H1 (cell line): ENCODE data around the gene RFLNA. TPM values are rescaled to one million over a fixed set of nuclear protein-coding genes. Genes with fewer than 3 reads are reported as not detected.

Experiments
- CTCF ChIA-PET: fragments of 300-600 bp; sonication (Branson Sonifier 250); formaldehyde crosslinking; loops from one replicate; lab custom pipeline; 2021; ENCODE audit not compliant: partially characterized antibody; lab: Charles Lee
- POLR2A ChIA-PET: fragments of 300-600 bp; sonication (Branson Sonifier 250); formaldehyde crosslinking; loops from one replicate; lab custom pipeline; 2021; ENCODE audit warnings: inconsistent platforms; ENCODE audit not compliant: partially characterized antibody; lab: Charles Lee
- DNase-seq, 2 experiments: peaks; one replicate each; pipeline versions ENCODE4 v3.0.0 to v3.0.0-alpha.2; 2010 to 2022; ENCODE audit warnings: low spot score in 2 of 2, low read depth in 1 of 2, mixed read lengths in 1 of 2
- FAIRE-seq: peaks from 2 replicates; lab custom pipeline; 2011; peaks lifted over from hg19 to GRCh38; lab: Jason Lieb, UNC
- H2AFZ ChIP-seq: 2 replicates; pipeline ENCODE4 v1.8.1; 2012; ENCODE audit warnings: low read length, inconsistent platforms
- H2AK5ac ChIP-seq: 2 replicates; pipeline ENCODE4 v1.6.1; 2013; ENCODE audit warnings: low read depth, low read length
- H2BK120ac ChIP-seq: replicated peaks from 2 replicates; pipeline ENCODE3; 2013; ENCODE audit warnings: low read depth, low read length, inconsistent platforms
- H2BK12ac ChIP-seq: 2 replicates; pipeline ENCODE4 v1.6.1; 2013; ENCODE audit warnings: low read depth, low read length
- H2BK15ac ChIP-seq: 2 replicates; pipeline ENCODE4 v1.6.1; 2013; ENCODE audit warnings: low read length
- H2BK20ac ChIP-seq: 2 replicates; pipeline ENCODE4 v1.6.1; 2013; ENCODE audit warnings: low read length
- H2BK5ac ChIP-seq: 2 replicates; pipeline ENCODE4 v1.6.1; 2013; ENCODE audit warnings: low read depth, low read length
- H3K14ac ChIP-seq: 2 replicates; pipeline ENCODE4 v1.6.1; 2013; ENCODE audit warnings: inconsistent platforms; ENCODE audit not compliant: insufficient read length
- H3K18ac ChIP-seq: 2 replicates; pipeline ENCODE4 v1.6.1; 2013; ENCODE audit warnings: low read length; ENCODE audit errors: extremely low read depth
- H3K23ac ChIP-seq: 2 replicates; pipeline ENCODE4 v1.6.1; 2013; ENCODE audit warnings: inconsistent platforms; ENCODE audit not compliant: insufficient read length
- H3K23me2 ChIP-seq: 2 replicates; pipeline ENCODE4 v1.6.1; 2013; ENCODE audit warnings: low read depth, low read length
- H3K27ac ChIP-seq: 2 replicates; pipeline ENCODE4 v1.6.1; 2011; ENCODE audit warnings: low read depth, low read length, inconsistent platforms
- H3K27me3 ChIP-seq, 4 experiments: replicated peaks in 1 of 4; 1 replicate in 1 of 4; 2 replicates in 3 of 4; pipeline versions ENCODE4 v1.6.1 to v1.8.1; 2011 to 2013; ENCODE audit warnings: low read length in 3 of 4, mild to moderate bottlenecking in 3 of 4, inconsistent platforms in 2 of 4, mixed read lengths in 2 of 4, moderate library complexity in 1 of 4; ENCODE audit not compliant: control insufficient read depth in 3 of 4, insufficient read depth in 3 of 4; ENCODE audit errors: extremely low read depth in 1 of 4
- H3K36me3 ChIP-seq, 4 experiments: 2 replicates each; pipeline versions ENCODE4 v1.6.1 to v1.8.1; 2011 to 2013; ENCODE audit warnings: mild to moderate bottlenecking in 4 of 4, low read length in 3 of 4, moderate library complexity in 2 of 4, control low read depth in 1 of 4, inconsistent platforms in 1 of 4; ENCODE audit not compliant: insufficient read depth in 4 of 4, control insufficient read depth in 2 of 4
- H3K4ac ChIP-seq: replicated peaks from 2 replicates; pipeline ENCODE3; 2013; ENCODE audit warnings: low read length, low read depth, mixed read lengths, inconsistent platforms; ENCODE audit not compliant: insufficient read length
- H3K4me1 ChIP-seq, 4 experiments: replicated peaks in 1 of 4; 1 replicate in 1 of 4; 2 replicates in 3 of 4; pipeline versions ENCODE4 v1.6.1 to v1.8.1; 2011 to 2013; ENCODE audit warnings: low read length in 3 of 4, inconsistent platforms in 2 of 4, mixed read lengths in 1 of 4; ENCODE audit not compliant: insufficient read depth in 4 of 4, control insufficient read depth in 3 of 4
- H3K4me2 ChIP-seq, 2 experiments: 2 replicates each; pipeline versions ENCODE4 v1.6.1 to v1.8.1; 2011 to 2013; ENCODE audit warnings: low read depth in 2 of 2, low read length in 2 of 2, control low read depth in 1 of 2, inconsistent platforms in 1 of 2, mild to moderate bottlenecking in 1 of 2; ENCODE audit not compliant: insufficient read depth in 1 of 2
- H3K4me3 ChIP-seq, 4 experiments: fragments of 200-600, 300-600 bp in 1 of 4; sonication (generic), shearing (Covaris generic), sonication (Bioruptor Twin) in 1 of 4; 2 replicates each; pipeline versions ENCODE4 v1.5.1 to v1.8.1; 2011 to 2016; ENCODE audit warnings: low read length in 4 of 4, low read depth in 3 of 4, control low read depth in 2 of 4, inconsistent platforms in 2 of 4, mild to moderate bottlenecking in 2 of 4, mixed read lengths in 1 of 4, moderate library complexity in 1 of 4; ENCODE audit not compliant: insufficient read depth in 2 of 4; ENCODE audit errors: extremely low read depth in 1 of 4
- H3K56ac ChIP-seq: replicated peaks from 2 replicates; pipeline ENCODE3; 2013; ENCODE audit warnings: low read depth, mild to moderate bottlenecking, mixed read lengths, low read length, inconsistent platforms; ENCODE audit not compliant: insufficient read length
- H3K79me1 ChIP-seq: 2 replicates; pipeline ENCODE4 v1.6.1; 2013; ENCODE audit warnings: low read depth, low read length, control low read depth
- H3K79me2 ChIP-seq, 2 experiments: 2 replicates each; pipeline versions ENCODE4 v1.6.1 to v1.8.1; 2012 to 2013; ENCODE audit warnings: low read length in 2 of 2, mild to moderate bottlenecking in 2 of 2, inconsistent platforms in 1 of 2; ENCODE audit not compliant: insufficient read depth in 2 of 2, control insufficient read depth in 1 of 2
- H3K9ac ChIP-seq, 4 experiments: replicated peaks in 1 of 4; 1 replicate in 1 of 4; 2 replicates in 3 of 4; pipeline versions ENCODE4 v1.6.1 to v1.8.1; 2011 to 2013; ENCODE audit warnings: low read depth in 3 of 4, low read length in 3 of 4, control low read depth in 2 of 4, mild to moderate bottlenecking in 2 of 4, moderate library complexity in 2 of 4, inconsistent platforms in 1 of 4; ENCODE audit errors: extremely low read depth in 1 of 4
- H3K9me3 ChIP-seq, 2 experiments: 2 replicates each; pipeline versions ENCODE4 v1.6.1 to v1.8.1; 2012 to 2013; ENCODE audit warnings: mild to moderate bottlenecking in 2 of 2, moderate library complexity in 2 of 2, control low read depth in 1 of 2, inconsistent platforms in 1 of 2, low read depth in 1 of 2, low read length in 1 of 2, mixed read lengths in 1 of 2; ENCODE audit not compliant: insufficient read depth in 2 of 2
- H4K20me1 ChIP-seq, 2 experiments: replicated peaks in 1 of 2; 2 replicates each; pipeline versions ENCODE3 to v1.8.1; 2011 to 2013; ENCODE audit warnings: inconsistent platforms in 2 of 2, low read length in 2 of 2, mild to moderate bottlenecking in 1 of 2; ENCODE audit not compliant: insufficient read depth in 2 of 2, control insufficient read depth in 1 of 2
- H4K5ac ChIP-seq: 2 replicates; pipeline ENCODE4 v1.6.1; 2013; ENCODE audit warnings: low read length, low read depth, mixed read lengths, inconsistent platforms; ENCODE audit not compliant: insufficient read length
- H4K8ac ChIP-seq: 2 replicates; pipeline ENCODE4 v1.8.0; 2013; ENCODE audit warnings: mild to moderate bottlenecking, moderate library complexity, low read length, inconsistent platforms; ENCODE audit not compliant: insufficient read depth; ENCODE audit errors: extremely low read depth
- H4K91ac ChIP-seq: replicated peaks from 2 replicates; pipeline ENCODE3; 2013; ENCODE audit warnings: low read length, mixed read lengths, inconsistent platforms; ENCODE audit not compliant: insufficient read length
- BCL11A ChIP-seq, 2 experiments: IDR thresholded peaks; one replicate each; pipeline ENCODE4 v1.6.1; 2011; ENCODE audit warnings: low read depth in 2 of 2, low read length in 2 of 2, mild to moderate bottlenecking in 2 of 2
- CBX5 ChIP-seq: fragments of 300-800, 300-1000 bp; sonication (generic); IDR thresholded peaks from 2 replicates; pipeline ENCODE4 v1.7.1; 2016; ENCODE audit warnings: antibody characterized with exemption, low read length, low read depth
- GTF2F1 ChIP-seq: IDR thresholded peaks from 2 replicates; pipeline ENCODE4 v1.6.1; 2012; ENCODE audit warnings: low read depth, low read length, improper control_type of control experiment, borderline replicate concordance
- JUND ChIP-seq: IDR thresholded peaks from 2 replicates; pipeline ENCODE4 v1.6.1; 2011; ENCODE audit warnings: mild to moderate bottlenecking, improper control_type of control experiment, low read length
- KDM1A ChIP-seq: fragments of 200-600, 300-600 bp; sonication (generic); IDR thresholded peaks from 2 replicates; pipeline ENCODE4 v1.7.1; 2016; ENCODE audit warnings: mild to moderate bottlenecking, low read length, borderline replicate concordance
- MAFK ChIP-seq: IDR thresholded peaks from 2 replicates; pipeline ENCODE4 v1.6.1; 2012; ENCODE audit warnings: low read depth, mild to moderate bottlenecking, improper control_type of control experiment, low read length
- POLR2A ChIP-seq, 2 experiments: IDR thresholded peaks; 1 replicate in 1 of 2; 2 replicates in 1 of 2; pipeline ENCODE4 v1.6.1; 2011; ENCODE audit warnings: low read depth in 2 of 2, low read length in 2 of 2, mild to moderate bottlenecking in 2 of 2; ENCODE audit errors: control extremely low read depth in 1 of 2
- POLR2AphosphoS5 ChIP-seq: IDR thresholded peaks from 2 replicates; pipeline ENCODE4 v1.6.1; 2011; ENCODE audit warnings: low read depth, low read length
- SP1 ChIP-seq: IDR thresholded peaks from 2 replicates; pipeline ENCODE4 v1.6.1; 2011; ENCODE audit warnings: low read depth, low read length
- WGBS, 2 experiments: shearing (Covaris generic) in 1 of 2; methylation state at CpG; one replicate each; pipeline versions ENCODE4 v1.1.6 to v1.1.7; 2013 to 2015; ENCODE audit warnings: low lambda C conversion rate in 2 of 2, mixed read lengths in 2 of 2, inconsistent platforms in 1 of 2, low coverage in 1 of 2, missing lambda C conversion rate in 1 of 2; ENCODE audit not compliant: insufficient replicate concordance in 2 of 2, insufficient coverage in 1 of 2, insufficient read length in 1 of 2; ENCODE audit errors: extremely low coverage in 1 of 2, missing lambda C conversion rate in 1 of 2; 5-methylcytosine and 5-hydroxymethylcytosine counted together
- polyA plus RNA-seq, 7 experiments: library from polyadenylated mRNA; depleted of rRNA in 3 of 7; stranded (reverse) in 5 of 7; unstranded in 2 of 7; fragments of >200 nt in 5 of 7; fragments of 200-250 nt in 2 of 7; gene quantifications; 1 replicate in 5 of 7; 2 replicates in 1 of 7; 4 replicates in 1 of 7; pipeline versions ENCODE4 v1.2.1 to v1.2.3, GENCODE V29; 2011 to 2013; ENCODE audit warnings: missing spikeins in 2 of 7, mixed read lengths in 2 of 7
- total RNA-seq: library from RNA; stranded (reverse); fragmentation: NEBNext Ultra II Directional; extraction: Animal tissue kit (Norgen Biotek cat#: 25700); gene quantifications from 2 replicates; pipeline ENCODE4 v1.2.1, GENCODE V29; 2021
- TF ChIP-seq, protein P1 (sequence below): IDR thresholded peaks from 2 replicates; pipeline ENCODE4 v1.6.1; 2011; ENCODE audit warnings: low read depth, mild to moderate bottlenecking, low read length; ENCODE audit not compliant: insufficient read depth
- TF ChIP-seq, protein P2 (sequence below): IDR thresholded peaks from 2 replicates; pipeline ENCODE4 v1.6.1; 2012; ENCODE audit warnings: low read length, inconsistent platforms
- TF ChIP-seq, protein P3 (sequence below): IDR thresholded peaks from 2 replicates; pipeline ENCODE4 v1.6.1; 2012; ENCODE audit warnings: inconsistent platforms

RFLNA gene
- total and polyA plus RNA-seq, 2 of the 8 experiments (the other 6 are each of a cell fraction or from before 2014, with no cell fraction given): 6.4 to 6.6 TPM

DNA sequence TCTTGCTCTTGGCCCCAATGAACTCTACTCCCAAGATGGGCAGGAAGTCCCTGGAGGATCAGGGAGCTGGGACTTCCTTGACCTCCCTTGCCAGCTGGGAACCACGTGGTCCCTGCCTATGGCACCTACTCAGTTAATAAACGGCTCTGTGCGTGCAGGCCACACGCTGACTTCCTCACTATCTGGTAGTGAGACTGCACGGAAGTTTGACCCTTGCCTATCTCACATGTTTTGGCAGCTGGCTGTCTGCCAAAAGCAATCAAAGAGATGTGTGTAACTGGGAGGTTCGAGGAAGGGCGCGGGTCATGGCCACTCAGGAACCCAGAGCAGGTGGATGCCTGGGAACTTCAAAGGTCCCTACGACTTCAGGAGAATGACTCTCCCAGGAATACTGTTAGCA, 57.9 kb downstream of the RFLNA start:
- H3K27ac ChIP-seq: no peak overlapping the region
- TF ChIP-seq, protein P1, sequence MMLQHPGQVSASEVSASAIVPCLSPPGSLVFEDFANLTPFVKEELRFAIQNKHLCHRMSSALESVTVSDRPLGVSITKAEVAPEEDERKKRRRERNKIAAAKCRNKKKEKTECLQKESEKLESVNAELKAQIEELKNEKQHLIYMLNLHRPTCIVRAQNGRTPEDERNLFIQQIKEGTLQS: no peak
- TF ChIP-seq, protein P2, sequence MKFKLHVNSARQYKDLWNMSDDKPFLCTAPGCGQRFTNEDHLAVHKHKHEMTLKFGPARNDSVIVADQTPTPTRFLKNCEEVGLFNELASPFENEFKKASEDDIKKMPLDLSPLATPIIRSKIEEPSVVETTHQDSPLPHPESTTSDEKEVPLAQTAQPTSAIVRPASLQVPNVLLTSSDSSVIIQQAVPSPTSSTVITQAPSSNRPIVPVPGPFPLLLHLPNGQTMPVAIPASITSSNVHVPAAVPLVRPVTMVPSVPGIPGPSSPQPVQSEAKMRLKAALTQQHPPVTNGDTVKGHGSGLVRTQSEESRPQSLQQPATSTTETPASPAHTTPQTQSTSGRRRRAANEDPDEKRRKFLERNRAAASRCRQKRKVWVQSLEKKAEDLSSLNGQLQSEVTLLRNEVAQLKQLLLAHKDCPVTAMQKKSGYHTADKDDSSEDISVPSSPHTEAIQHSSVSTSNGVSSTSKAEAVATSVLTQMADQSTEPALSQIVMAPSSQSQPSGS: no peak
- TF ChIP-seq JUND: no peak
- TF ChIP-seq POLR2AphosphoS5: no peak
- no peak for TF ChIP-seq SP1
- no peak for TF ChIP-seq POLR2A (IDR thresholded peaks at IDR 0.05; ENCODE audit: control extremely low read depth in 1 of 2, low read depth in 2 of 2, low read length in 2 of 2)
- TF ChIP-seq GTF2F1: no peak
- TF ChIP-seq CBX5: no peak
- TF ChIP-seq, protein P3, sequence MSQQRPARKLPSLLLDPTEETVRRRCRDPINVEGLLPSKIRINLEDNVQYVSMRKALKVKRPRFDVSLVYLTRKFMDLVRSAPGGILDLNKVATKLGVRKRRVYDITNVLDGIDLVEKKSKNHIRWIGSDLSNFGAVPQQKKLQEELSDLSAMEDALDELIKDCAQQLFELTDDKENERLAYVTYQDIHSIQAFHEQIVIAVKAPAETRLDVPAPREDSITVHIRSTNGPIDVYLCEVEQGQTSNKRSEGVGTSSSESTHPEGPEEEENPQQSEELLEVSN: no peak
- TF ChIP-seq KDM1A: no peak
- no peak for TF ChIP-seq BCL11A (IDR thresholded peaks at IDR 0.05; ENCODE audit: low read depth in 2 of 2, low read length in 2 of 2)
- no peak for TF ChIP-seq MAFK

More for the DNA sequence above, 57.9 kb downstream of the RFLNA start:
- H2AFZ ChIP-seq: no peak overlapping the region
- POLR2A ChIA-PET: interaction anchor here (0.9 kb wide), 2 partner anchors 34 to 72 kb away, joined by 3 to 4 read pairs; no protein-coding TSS in a partner anchor
- peaks cover 3% of the 10 kb centered on the region for H3K79me1 ChIP-seq
- peaks cover 17 to 49% (median 32%) of the 10 kb centered on the region in 4 experiments for H3K36me3 ChIP-seq
- H3K23me2 ChIP-seq: no peaks in the 10 kb centered on the region
- H2BK120ac ChIP-seq: no peak overlapping the region
- H3K18ac ChIP-seq: no peak overlapping the region
- no peak overlapping the region for H3K4me3 ChIP-seq
- no peak overlapping the region for H3K14ac ChIP-seq
- H3K27me3 ChIP-seq: no peaks in the 10 kb centered on the region
- H2BK12ac ChIP-seq: no peak overlapping the region
- peak overlapping the region; percentile 35; the same call in 1 of the 2 replicates for H2BK5ac ChIP-seq
- H2BK15ac ChIP-seq: no peak overlapping the region
- no peak overlapping the region for H4K5ac ChIP-seq
- no peak overlapping the region for H3K4ac ChIP-seq
- H3K79me2 ChIP-seq: no peaks in the 10 kb centered on the region
- H3K9me3 ChIP-seq: no peaks in the 10 kb centered on the region
- no peak overlapping the region for H3K4me2 ChIP-seq
- no peak overlapping the region; a peak in 1 of 7 replicates for H3K9ac ChIP-seq
- WGBS, 2 experiments: 96% methylated on average over 9 of the region's 9 CpGs; no CpG with 5 or more reads in 1 of the 2 experiments
- peaks cover 5 to 14% of the 10 kb centered on the region in 2 experiments for H4K20me1 ChIP-seq
- no peak overlapping the region for H2AK5ac ChIP-seq
- no peaks in the 10 kb centered on the region for H3K4me1 ChIP-seq
- no peak overlapping the region for H4K91ac ChIP-seq
- FAIRE-seq (no peak), DNase-seq (no peak)
- no peak overlapping the region for H3K56ac ChIP-seq
- H3K23ac ChIP-seq: no peak overlapping the region
- CTCF ChIA-PET: interaction anchor here (0.8 to 2.4 kb wide), 6 partner anchors 10 to 422 kb away, joined by 3 to 11 read pairs (median 4); no protein-coding TSS in a partner anchor
- no peak overlapping the region for H4K8ac ChIP-seq
- H2BK20ac ChIP-seq: no peak overlapping the region
